NCI-H524 (cell line): ENCODE data around the gene MYO15A.
"Not testable (repeated sequence)": the region's sequence is repeated elsewhere in the genome, so short reads cannot be mapped to it uniquely, and the experiment has no call there.

Experiments used
- DNase-seq, 2 experiments: peaks; one replicate each; lab custom pipeline; 2025; lab: John Stamatoyannopoulos, UW

Gene MYO15A

GRCh38 chr17:18185832-18186626 lies 77.5 kb downstream of the MYO15A start:
- no peak for DNase-seq

DNA sequence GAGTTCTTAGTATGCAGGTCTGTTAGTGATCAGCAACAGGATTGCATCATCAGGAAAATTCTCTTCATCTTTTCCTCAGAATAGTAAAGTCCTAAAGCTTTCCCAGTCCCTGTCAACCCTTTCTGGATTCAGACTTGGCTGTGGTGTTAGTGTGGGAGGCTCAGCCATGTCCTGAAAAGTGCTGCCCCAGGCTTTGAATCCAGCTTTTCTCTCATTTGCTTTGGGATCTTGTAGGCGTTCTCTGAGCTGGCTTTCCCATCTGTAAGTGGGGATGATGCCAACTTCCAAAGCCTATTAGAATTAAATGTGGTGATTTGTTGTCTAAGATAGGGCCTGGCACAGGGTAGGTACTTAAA lies 78.0 kb downstream of the MYO15A start:
- no peak for DNase-seq

DNA sequence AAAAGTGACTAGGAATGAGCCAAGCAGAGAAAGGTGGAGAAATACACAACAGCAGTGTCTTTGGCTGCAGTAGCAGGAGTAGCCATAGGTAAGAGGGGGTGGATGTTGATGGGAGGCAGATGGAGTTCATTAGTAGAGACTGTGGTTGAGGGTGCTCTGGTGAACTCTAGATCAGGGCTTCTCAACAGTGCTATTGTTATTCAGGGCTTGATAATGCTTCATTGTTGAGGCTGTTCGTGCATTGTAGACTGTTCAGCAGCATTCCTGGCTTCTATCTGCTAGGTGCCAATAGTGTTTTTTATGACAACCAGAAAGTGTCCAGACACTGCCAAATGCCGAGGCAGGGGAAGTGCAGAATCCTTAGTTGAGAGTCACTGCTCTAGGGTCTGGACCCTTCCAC lies 78.7 kb downstream of the MYO15A start:
- peak in 1 of 2 experiments; percentile 16 for DNase-seq

DNA sequence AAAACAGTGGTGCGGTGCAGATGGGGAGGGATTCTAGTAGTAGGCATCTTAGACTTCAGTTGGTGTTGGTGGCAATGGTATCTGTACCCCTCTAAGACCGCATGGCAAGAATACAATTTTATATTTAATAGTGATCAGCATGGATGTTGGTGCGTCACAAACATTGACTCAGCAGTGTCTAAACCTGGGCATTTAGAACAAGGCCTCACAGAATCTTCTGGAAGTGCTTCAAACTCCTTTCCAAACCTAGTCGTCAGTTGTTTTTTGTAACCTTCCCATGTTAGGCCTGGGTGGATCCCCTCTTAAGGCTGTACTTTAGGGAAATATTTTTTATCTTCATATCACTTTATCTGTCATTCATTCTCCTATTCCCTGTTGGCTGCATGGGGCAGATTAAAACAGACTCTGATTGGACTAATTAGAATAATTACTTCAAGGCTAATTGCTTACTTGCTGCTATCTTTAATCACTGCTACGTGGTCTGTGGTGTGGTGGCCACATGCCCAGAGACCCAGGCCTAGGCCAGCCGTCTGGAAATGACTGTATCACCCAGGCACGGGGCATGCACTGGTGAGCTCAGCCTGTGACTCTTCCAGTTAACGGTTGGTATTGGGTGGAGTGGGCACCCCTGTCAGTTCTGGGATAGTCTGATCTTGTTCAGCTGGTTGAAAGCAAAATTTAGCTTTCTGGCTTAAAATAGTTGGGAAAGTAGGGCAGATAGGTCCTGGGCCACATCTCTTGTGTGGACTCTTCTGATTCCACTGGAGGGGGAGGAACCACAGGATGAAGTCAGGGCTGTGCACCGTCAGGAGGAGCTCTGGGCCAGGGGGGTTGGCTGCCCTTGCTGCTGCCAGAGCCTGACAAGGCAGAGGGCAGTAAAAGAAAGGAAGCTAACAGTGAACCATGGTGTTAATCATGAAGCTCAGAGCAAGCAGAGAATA lies 79.5 kb downstream of the MYO15A start:
- DNase-seq = no peak

- DNase-seq = no peak
Measured at GRCh38 chr17:18190628-18191235, 82.2 kb downstream of the MYO15A start.

- DNase-seq = no peak
Measured at GRCh38 chr17:18191236-18191667, 82.7 kb downstream of the MYO15A start.

DNA sequence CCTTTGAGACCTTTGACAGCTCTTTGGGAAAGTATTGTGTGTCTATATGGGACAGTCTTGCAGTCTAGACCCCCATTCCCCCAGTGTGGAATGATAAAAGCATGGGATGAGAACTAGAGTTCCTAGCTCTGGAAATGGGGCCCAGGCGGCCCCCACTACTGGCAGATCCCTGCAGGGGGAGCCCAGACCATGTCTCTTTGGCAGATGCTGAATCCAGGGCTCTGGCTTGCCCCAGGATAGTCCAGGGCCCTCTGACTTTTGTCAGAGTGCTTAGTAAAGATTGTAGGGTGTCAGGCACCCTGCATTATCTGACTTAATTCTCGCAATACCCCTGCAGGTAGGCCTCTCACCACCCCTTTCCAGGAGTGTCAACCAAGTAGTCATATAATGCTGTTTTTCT lies 83.4 kb downstream of the MYO15A start:
- no peak for DNase-seq

DNA sequence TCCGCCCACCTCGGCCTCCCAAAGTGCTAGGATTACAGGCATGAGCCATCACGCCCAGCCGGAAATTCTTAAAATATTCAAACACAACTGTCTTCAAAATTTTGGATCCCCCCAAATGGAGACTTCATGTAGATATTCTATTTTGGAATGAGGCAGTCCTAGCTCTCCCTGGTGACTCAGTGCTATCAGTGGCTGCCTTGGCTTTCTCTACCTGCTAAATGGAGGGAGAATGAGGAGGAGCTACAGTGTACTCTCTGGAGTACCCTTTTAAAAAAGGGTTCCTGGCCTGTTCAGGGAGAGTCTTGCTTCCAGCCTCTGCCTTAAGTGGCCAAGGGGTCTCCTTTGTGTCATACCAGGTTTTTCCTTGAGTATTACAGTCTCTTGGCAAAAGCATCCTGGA lies 85.8 kb downstream of the MYO15A start:
- DNase-seq = no peak

GRCh38 chr17:18194804-18195203 lies 86.2 kb downstream of the MYO15A start:
- DNase-seq = no peak

DNA sequence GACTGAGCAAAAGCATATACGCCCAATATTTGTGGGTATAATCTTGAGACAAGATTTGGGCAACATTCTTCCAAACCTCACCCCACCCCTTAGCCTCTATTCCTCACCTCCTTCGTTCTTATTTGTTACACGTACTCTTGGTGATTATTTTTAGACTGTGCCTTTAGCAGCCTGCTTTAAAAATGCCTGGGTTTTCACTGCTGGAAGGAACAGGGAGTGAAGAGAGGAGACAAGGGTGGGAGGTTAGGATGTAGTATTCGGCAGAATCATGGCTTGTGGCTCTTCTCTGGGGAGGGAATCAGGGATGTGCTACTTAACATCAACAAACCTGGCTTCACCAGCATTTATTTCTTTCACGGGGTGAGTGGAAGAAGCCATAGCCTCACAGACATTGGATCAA lies 86.7 kb downstream of the MYO15A start:
- DNase-seq = no peak

DNA sequence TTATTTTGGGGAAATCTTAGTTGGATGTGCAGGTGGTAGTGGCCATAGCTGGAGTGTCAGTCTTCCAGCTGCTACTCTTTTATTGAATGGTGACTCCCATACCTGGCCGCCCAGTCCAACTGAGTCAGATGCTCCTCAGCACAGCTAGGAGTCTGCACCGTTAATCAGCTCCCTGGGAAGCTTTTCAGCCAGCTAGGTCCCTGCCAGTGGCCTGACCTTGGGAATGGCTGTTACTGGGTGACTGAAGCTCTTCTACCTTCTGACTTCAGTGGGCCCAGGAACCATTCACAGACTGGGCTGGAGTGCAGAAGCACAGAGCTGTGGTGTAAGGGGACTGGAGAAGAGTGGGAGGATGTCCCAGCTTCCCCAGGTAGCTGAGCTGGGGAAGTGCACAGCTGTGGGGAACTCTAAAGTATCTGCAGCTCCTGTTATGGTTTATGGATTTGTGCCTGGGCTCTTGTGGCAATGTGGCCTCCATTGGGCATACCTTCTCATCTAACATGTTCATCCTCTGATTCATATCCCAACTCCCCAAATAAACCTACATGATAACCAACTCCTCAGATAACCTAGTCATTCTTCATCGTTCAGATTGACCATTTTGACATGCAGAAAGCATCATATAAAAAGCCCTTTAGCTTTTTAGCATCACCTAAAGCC lies 89.1 kb downstream of the MYO15A start:
- no peak for DNase-seq

DNA sequence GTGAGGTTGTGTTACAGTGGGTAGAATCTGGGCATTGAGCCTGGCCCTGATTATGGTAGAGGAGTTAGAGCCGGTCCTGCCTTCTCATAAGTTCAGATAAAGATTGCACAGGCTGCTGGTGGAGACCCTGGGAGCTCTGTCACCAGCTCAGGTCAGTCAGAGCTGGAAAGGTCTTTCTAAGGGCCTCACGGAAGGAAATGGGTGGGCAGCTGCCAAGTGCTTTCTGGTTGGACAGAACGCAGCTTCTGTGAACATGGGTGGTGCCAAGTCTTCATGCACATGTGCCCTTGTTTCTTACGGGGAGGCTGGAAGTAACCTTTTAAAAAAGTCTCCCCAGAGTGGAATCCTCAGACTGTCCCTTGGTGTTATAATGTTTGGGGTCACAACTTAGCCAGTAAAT lies 90.0 kb downstream of the MYO15A start:
- DNase-seq = no peak

DNA sequence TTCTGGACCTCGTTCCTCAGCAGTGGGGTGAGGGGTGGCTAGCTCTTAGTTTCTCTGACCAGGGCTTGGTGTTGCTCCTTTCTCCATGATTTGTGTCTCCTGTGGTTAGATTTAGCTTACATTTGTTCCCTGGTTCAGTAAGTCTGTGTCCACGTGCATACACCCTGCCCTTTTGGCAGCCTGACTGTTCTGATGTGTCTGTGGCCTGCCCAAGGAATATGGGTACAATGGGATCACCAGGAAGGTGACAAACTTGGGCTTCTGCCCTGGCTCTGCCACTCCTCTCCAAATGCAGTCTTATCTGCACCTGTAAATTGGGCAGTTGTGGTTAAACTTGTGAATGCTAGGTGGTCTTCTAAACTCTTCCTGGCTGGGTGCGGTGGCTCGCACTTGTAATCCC lies 92.6 kb downstream of the MYO15A start:
- no peak for DNase-seq

DNA sequence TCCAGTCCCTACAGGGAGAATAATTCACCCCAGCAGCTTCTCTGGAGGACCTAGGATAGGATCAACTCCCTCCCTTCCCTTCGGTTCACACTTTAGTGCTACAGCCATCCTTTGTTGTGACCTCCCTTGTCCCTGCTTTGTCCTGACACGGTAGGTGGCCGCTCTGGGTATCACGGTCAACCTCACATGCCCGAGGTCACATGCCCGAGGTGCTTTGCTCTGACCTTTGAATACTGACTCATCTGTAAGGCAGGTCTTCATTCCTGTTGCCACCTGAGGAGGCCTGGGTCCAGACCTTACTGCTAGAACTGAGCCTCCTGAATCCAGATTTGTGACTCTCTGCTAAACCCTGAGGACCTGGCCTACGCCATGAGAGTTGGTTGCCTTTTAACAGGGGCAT lies 94.8 kb downstream of the MYO15A start:
- no peak for DNase-seq

- no peak for DNase-seq
Measured at GRCh38 chr17:18205861-18206260, 97.3 kb downstream of the MYO15A start.

DNA sequence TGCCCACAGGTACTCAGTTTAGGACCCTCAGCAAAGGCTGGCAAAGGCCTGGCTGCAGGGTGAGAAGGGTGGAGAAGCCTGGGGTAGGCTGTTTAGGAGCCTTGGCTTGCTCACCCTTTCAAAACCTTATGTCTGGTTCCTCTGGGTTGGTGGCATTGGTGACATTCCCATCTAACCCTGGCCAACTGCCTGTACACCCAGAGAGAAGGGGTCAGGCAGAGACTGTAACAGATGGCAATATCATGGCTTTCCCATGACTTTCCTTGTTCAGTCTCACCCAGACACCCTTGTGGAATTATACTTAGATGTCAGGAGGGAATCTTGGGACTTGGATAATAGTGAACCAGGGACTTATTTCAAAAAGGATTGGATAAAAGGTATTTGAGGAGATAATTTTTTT lies 98.4 kb downstream of the MYO15A start:
- DNase-seq = no peak

- no peak for DNase-seq
Measured at GRCh38 chr17:18208092-18208491, 99.5 kb downstream of the MYO15A start.

- no peak for DNase-seq
Measured at GRCh38 chr17:18213666-18214270, 105.2 kb downstream of the MYO15A start.

DNA sequence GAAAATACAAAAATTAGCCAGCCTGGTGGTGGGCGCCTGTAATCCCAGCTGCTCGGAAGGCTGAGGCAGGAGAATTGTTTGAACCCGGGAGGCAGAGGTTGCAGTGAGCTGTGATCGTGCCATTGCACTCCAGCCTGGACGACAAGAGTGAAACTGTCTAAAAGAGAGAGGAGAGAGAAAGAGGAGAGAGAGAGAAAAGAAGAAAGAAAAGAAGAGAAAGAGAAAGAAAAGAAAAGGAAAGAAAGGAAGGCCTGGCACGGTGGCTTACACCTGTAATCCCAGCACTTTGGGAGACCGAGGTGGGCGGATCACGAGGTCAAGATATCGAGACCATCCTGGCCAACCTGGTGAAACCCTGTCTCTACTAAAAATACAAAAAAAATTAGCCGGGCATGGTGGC lies 108.3 kb downstream of the MYO15A start:
- DNase-seq = not testable (repeated sequence)

DNA sequence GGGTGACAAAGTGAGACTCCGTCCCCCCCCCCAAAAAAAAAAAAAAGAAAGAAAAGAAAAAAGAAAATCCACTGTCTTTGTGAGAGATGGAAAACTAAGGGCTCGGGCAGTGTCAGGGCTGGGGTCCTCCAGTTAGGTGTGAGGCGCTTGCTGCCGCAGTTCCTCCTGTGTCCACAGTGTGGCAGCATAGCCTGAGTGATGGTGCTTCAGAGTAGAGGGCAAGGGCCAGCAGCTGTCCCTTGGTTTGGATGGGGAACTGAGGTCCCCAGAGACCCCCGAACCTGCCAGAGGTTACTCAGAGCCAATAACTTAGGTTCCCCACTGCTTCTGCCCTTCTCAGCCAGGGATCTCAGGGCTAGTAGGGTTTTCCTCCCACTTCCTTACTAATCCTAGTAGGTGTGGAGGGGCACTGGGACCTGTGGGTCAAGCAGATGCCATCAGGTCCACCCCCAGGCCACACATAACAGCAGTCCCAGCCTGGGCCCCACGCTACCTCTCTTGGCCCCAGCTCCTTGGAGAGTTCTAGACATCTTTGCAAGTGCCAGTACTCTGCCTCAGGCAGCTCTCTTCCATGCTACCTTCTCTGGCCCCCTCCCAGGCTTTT lies 109.0 kb downstream of the MYO15A start:
- DNase-seq = peak; percentile 34 to 74

- DNase-seq = no peak
Measured at GRCh38 chr17:18218756-18219415, 110.3 kb downstream of the MYO15A start.
